ENCODE measurements around the gene CHCHD6.

DNA sequence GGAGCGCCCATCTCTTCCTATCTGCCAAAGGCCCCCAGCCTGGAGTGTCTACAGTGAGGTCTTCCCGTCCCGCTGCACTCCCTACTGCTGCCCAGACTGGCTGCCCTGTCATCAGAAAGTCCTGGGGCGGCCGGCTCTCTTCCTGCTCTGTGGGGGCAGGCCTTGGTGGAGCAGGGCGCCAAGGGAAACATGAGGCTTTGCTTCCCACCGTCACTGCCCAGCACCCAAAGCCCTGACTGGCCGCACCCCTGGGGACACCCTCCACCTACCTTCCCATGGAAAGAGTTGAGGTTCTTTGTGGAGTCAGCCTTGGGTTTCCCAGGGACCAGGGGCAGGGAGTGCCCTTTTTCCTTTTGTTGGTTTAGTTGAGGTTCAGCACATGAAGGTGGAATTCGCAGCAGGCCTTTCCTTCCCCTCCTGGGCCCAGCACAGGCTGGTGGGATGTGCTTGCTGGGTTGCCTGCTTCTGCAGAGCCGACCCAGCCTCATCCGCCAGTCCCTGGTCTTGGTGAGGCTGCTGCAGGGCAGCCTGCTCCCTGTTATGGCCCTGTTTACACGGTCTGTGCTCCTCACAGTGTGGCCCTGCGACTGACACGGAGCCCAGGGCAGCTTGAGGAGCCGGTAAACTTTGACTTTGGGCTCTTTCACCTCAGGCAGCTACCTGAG, 227.0 kb downstream of the CHCHD6 start:
- TF ChIP-seq, protein P1, sequence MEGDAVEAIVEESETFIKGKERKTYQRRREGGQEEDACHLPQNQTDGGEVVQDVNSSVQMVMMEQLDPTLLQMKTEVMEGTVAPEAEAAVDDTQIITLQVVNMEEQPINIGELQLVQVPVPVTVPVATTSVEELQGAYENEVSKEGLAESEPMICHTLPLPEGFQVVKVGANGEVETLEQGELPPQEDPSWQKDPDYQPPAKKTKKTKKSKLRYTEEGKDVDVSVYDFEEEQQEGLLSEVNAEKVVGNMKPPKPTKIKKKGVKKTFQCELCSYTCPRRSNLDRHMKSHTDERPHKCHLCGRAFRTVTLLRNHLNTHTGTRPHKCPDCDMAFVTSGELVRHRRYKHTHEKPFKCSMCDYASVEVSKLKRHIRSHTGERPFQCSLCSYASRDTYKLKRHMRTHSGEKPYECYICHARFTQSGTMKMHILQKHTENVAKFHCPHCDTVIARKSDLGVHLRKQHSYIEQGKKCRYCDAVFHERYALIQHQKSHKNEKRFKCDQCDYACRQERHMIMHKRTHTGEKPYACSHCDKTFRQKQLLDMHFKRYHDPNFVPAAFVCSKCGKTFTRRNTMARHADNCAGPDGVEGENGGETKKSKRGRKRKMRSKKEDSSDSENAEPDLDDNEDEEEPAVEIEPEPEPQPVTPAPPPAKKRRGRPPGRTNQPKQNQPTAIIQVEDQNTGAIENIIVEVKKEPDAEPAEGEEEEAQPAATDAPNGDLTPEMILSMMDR (IDR thresholded peaks at IDR 0.05; ENCODE audit: borderline replicate concordance, extremely low read depth, low read length, poor library complexity, severe bottlenecking): no peak
- no peak for TF ChIP-seq EZH2 (IDR thresholded peaks at IDR 0.05; ENCODE audit: borderline replicate concordance, low read depth, low read length, severe bottlenecking)

All from DND-41 (cell line).